ENCODE results near the gene FARS2.
A peak's percentile ranks its signal among the peaks of the same experiment; 100 is the strongest.

The FARS2 gene

DNA sequence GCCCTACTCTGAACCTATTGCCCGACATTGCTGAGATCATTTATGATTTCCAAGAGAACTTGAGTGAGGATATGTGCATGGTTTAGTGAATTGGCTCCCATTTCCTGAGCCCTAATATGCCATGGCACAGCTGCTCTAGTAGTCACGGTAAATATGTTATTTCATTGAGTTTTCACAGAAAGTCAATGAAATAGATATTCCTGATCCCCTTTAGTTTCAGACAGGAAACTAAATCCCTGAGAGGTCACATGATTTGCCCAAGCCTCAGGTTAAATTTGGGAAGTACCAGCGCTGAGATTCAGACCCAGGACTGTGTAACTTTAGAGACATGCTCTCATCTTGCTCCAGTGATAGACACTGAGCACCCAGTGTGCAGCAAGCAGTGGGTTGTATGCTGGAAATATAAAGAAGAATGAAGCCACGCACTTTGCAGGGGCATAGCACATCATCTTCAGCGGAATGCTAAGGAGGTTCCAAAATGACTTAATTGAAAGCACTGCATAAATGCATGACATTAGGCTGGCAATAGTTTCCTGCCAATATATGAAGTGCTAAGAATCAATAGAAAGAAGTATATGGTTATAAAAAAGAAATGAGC, 70.6 kb downstream of the FARS2 start:
- DNase-seq: no peak

DNA sequence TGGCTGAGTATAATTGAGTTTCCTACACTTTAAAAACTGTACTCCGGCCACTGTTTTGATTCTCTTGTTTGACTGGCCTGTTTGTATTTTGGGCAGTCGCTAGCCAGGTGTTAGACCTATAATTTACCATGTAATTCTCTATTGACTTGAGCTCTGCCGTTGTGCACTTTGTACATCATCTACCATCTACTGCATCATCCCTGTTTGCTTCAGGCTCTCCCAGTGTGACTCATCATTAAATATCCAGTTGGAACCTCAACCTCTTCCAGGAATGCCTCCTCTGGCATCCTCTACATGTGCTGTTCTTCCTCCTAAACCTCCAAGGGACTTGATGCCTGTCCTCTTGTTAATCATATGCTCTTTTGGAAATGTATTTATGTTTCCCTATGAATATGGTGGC, 72.3 kb downstream of the FARS2 start:
- no peak for DNase-seq

DNA sequence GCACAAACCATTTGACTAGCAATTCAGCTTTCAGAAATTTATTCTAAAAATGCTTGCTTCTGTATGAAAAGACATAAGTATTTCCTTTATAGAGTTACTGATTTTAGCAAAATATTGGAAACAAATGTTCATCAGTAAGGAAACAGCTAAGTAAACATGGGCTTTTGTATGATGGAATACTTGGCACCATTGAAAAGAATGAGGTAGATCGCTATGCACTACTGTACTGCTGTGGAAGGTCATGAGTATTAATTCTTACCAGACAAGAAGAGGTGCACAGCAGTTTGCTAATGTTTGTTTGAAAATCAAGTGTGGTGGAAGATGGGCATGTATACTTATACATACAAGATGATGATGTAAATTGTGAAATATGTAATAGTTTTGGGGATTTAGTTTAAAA, 73.0 kb downstream of the FARS2 start:
- DNase-seq: no peak

DNA sequence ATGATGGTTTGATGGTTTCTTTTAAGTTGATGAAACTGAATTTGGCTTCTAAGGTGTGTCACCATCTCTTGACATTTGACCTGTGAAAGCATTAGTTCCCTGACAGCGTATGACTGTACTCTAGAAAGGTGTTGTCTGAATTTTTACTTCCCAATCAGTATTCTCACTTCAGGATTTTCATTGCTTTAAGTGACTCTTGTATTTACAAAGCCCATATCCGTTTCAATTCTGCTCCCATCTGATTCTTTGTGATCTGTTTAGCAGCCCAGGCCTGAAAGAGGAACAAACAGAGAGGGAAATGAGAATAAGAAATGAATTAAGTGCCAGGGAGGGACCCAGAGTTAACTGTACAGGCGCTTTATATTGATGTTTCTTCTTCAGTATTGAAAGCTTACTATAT, 73.7 kb downstream of the FARS2 start:
- DNase-seq: no peak

DNA sequence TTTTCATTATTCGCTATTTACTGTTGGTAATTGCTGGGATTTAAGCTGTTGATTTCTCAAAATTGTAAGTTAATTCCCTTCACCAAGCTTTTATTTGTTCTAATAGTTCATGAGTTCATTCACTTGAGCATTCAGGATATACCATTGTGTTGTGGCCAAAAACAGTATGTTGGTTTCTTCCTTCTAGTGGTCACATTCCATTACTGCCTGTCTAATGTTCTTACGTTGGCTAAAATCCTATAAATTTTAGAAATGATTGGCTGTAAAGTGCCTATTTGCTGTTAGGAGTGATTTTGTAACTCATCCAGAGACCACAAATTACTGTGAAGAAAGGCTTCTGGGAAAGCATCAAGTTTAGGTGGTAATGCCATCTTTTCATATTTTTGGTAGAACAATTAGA, 76.3 kb downstream of the FARS2 start:
- DNase-seq: no peak

DNA sequence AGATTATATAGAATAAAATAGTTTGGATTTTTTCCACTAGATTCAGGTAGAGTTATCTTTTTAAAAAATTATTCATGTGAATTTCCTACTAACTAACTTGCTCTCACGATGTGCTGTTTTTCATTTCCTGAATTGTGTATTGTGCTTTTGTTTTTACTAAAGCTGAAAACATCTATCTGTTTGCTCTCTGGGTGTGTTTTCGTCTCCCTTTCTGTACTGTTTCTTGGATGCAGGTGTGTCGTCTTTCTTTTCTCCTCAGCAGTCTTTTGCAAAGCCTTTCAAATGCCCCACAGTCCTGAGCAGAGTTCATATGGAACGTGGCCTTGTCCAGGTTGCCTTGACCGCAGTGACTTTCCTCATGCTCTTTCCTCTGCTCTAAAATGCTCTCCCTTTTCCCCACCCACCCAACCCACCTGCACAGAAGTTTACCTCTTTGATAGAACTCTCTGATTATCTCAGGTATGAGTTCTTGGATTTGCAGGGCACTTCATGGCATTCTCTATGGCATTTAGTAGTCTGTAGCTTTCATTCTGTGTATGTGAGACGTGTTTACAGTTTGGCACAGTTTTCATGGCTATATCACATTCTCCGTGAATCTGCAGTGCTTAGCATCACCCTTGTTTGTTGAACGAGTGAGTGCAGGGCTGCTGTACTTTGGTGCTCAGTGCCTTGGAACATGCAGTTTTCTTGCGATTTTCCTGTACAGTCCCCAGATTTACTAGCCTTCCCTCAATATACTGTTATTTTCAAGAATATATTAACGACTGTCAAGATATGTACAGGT, 77.1 kb downstream of the FARS2 start:
- DNase-seq: no peak

DNA sequence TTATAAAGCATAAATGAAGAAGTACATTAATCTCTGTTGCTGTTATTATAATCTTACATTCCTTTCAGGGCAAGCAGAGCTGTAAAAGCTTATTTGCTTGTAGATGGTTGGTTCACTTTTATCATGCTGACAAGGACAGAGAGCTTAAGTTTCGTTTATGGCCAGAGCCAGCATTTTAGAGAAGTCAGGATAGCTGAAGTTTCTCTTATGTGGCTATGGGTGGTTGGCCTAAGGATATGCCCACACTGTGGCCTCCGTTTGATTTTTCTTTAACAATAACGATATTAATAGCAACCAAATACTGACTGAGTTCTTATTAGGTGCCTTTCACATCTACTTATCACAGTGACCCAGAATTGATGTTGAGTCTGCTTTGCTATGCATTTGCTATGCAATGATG, 78.5 kb downstream of the FARS2 start:
- DNase-seq: no peak

DNA sequence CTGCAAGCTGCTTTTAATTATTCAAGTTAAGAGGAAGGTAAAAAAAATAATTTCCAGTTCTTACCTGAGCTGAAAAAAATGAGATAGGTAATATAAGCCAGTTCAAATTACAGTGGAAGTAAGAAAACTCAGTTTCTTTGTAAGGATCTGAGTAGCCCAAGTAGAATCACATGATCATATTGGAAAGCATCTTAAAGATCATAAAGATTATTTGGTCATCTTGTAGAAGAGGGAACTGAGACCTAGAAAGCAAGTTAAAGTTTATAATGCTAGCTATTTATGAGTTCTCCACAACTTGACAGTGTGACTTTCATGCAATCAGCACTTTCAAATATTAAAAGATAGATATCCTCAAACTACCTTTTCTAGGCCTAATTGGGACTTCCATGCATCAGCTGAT, 80.5 kb downstream of the FARS2 start:
- DNase-seq: no peak

DNA sequence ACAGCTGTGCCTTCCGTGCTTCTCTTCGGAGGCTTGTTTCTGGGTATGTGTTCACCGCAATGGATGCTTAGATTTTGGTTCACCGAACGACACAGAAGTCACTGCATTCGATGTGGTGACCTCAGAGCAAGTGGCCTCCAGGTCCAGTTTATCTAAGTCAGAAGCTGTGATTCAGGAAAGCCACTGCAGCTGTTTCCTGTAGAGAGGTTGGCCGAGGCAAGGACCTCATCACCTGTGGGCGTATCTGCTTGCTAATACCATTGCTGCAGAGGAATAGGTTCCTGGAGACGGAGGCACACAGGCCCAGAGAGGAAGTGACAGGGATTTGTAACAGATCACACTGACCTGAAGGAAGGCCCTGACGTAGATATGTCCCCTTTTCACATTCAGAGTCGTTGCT, 82.7 kb downstream of the FARS2 start:
- no peak for DNase-seq

DNA sequence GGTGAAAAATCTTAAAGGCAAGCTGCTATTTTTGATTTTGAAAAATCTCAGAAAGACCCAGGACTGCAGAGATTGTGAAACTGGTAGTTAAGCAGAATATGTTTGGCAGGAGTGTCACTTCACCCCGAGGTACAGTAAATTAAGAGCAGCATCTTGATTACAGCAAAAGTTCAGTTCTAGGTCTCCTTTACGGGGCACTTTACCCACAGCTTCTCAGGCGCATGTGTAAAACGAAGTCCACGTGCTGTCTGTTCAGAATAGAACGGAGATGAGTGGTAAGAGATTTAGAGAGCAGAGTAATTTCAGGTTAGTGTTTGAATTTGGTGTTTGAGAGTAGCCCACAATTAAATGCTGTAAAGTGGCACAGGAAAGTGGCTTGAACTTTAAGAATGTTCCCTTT, 84.0 kb downstream of the FARS2 start:
- DNase-seq: no peak

DNA sequence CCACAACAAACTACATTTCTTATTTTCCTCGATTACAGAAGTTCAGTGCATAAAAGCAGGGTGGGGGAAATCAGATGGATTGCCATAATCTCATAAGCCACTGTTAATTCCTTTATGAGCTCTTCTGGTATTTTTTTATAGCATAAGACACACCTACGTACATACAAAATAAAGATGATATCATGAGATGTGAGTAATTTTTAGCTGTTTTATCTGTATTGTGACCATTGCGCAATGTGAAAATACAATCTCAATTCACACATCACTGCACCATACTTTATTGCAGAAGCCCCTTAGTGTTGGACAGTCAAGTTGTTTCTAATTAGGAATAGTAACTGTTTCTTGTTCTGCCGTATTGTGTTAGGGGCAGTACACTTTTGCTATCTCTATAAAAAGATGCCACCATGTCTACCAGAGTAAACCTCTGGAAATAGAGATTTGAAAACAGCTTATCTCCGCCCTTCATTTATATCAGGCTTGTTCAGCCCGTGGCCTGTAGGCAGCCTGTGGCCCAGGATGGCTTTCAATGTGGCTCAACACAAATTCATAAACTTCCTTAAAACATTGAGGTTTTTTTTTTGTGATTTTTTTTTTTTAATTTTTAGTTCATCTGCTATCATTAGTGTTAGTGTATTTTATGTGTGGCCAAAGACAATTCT, 90.4 kb downstream of the FARS2 start:
- no peak for DNase-seq

DNA sequence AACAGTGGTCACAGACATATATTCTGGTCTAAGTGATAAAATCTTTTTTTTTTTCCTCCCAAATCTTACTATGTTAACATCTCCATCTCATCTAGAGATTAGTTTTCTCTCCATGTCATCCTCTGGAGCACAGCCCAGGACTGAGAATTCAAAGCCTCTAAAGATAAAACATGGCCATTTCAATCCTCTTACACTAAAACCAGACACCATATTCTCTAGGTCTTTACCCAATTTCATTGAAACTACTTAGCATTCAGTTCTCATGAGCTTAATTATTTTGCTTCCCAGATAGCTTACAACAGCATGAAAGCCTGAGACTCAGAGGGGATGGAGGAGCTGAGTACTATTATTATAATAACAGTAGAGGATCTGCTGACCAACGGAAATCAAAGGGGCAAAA, 92.7 kb downstream of the FARS2 start:
- no peak for DNase-seq

DNA sequence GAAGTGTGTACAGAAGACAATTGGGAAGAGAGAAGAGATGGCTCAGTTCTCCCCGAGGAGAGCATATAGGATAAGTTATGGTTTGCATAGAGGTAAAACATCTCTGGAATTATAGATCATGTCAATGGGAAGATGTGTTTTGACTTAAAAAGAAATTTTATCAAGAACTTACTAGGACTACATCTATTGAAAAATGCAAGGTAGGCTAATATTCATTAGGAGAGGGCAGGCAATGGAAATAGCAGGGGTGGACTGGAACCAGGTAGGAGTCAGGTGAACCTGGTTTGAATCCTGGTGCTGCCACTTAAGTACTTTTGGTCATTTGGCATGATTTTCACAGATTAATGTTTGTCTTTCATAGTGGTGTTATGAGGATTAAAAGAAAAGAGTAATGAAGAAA, 96.2 kb downstream of the FARS2 start:
- no peak for DNase-seq

DNA sequence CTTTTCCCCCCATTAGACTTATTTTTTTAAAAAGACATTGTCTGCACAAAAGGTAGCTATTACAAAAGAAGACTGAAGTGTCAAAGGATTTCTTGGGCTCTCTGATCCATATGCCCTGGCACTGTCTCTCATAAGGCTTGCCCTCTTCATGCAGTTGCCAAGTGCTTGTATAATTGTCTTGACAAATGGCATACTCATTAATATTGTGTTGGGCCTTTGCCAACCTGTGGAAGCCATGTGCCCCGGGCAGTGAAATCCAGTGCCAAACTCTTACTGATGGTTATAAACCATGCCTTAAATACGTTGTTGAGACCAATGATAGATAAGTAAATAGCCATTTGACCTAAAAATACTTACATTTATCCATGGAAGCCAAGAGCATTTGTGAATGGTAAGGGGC, 98.1 kb downstream of the FARS2 start:
- no peak for DNase-seq

DNA sequence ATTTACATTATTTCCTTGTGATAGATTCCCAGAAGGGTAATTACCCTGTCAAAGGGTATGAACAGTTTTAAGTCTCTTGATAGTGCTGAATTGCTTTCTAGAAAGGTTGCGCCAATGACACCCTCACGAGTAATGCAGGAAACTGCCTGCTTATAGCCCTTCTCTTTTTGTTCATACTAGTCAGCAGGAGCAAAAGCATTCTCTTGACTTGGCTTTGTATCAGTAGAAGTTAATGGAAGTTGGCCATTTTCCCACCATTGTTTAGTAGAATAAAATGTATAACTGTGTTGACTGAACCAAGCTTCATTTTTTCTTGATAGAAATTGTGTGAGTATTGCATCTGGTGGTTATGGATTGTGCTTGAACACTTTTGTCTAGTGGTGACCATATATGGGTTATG, 100.1 kb downstream of the FARS2 start:
- no peak for DNase-seq

DNA sequence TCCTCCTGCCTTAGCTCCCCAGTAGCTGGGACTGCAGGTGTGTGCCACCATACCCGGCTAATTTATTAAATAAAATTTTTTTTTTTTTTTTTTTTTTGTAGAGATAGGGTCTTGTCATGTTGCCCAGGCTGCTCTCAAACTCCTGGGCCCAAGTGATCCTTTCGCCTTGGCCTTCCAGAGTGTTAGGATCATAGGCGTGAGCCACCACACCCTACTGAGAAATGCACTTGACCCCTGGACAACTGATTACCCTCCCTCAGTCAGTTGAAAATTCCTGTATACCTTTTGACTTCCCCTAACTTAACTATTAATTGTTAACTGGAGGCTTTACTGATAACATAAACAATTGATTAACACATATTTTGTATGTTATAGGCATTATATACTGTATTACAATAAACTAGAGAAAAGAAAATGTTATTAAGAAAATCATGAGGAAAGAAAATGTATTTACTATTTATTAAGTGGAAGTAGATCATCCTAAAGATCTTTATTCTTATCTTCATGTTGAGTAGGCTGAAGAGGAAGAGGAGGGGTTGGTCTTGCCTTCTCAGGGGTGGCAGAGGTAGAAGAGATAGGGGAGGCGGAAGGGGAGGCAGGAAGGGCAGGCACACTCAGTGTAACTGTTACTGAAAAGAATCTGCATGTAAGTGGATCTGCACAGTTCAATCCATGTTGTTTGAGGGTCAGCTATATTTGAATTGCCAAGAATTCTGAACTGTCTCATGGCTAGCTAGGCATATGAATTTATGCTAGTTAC, 104.3 kb downstream of the FARS2 start:
- no peak for DNase-seq

DNA sequence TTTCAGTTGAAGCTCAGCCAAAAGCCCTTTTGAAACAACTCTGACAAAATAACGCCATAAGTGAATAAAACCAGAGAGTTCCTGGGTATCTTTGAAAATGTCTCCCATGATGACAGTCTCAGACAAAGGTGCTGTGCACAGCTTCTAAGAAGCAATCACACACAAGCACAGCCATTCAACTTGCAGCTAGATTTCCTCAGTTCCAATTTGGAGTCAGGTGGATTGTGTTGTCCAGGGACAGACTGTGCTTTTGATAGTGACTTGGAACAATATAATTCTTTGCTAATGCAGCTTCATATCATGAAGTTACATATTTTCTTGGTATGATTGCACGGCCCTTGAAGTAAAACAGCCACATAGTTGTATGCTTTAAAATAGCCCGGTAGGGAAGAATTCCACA, 105.6 kb downstream of the FARS2 start:
- DNase-seq: no peak

DNA sequence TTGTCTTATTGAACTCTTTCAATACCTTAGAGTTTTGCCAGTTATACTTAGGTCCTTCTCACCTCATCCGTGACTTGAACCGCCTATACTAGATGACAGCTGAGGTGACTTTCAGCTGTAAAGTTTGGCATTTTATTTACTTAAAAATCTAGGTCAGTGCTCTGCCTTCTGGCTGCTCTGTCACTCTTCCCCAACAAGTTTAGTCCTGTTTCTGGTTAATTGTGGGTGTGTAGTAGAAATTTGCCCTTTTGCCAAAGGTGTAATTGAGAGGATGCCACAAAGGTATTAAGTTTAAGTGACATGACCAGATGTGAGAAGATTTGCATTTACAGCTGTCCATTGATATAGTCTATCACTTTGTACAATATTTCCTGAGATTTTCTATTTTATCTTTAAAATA, 106.2 kb downstream of the FARS2 start:
- DNase-seq: no peak

DNA sequence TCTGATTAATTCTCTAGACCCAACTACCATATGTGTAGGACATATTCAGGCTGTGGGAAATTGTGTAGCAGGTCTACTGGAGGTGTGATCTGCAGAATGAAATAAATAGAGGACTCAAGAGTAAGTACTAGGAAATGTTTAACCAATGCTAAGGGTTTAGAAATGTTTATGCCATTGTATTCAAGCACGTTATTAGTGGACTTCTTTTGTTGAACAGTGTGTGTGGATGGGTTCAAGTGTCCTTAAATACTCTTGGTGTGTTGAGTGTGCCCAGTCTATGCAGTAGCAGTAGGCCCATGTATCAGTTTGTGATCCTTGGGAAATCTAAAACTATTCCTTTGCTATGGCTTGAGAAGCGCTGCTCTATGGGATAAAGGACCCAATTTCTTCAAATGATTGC, 112.1 kb downstream of the FARS2 start:
- no peak for DNase-seq

DNA sequence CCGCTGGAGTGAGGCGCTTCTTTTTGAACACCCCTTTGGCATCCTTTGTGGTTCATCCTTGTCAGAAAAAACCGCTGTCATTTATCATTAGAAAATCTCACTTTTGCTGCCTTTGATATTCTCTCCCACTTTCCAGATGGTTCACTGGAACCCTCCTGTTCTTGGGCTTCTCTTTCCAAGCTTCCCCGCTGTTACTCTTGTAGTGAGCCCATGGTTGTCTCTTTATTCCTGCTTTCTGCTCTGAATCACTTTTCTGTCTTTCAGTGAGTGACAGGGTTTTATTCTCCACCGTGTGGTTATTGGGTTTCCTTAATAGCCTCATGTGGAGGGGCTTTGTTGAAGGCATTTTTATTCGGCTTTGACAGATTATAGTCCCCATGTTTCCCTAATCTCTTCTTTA, 117.0 kb downstream of the FARS2 start:
- no peak for DNase-seq

DNA sequence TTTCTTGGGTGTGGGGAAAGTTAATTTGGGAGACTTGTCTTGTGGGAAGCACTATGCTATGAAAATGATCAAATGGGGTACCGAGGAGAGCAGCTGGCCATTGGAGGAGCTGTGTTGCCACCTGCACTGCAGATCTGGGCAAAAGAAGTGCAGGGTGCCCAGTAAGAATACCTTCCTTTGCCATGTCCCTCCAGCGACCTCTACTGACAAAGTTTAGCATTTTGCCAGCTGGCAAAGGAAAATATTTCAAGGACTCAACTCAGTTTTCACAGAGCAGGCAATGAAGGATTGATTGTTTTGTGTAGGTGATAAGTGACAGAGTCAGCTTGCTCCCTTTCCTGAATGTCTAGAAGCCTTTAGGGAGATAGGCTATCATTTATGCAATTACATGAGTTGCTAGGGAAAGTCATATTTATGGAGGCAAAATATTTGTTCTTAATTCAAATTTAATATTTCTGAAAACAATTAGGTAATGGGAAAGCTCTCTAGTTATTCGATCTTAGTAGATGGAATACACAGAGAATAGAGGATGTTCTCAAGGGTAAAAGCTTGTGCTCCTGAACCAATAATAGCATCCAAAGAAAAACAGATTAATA, 118.4 kb downstream of the FARS2 start:
- DNase-seq: peak; percentile 10 to 17

DNA sequence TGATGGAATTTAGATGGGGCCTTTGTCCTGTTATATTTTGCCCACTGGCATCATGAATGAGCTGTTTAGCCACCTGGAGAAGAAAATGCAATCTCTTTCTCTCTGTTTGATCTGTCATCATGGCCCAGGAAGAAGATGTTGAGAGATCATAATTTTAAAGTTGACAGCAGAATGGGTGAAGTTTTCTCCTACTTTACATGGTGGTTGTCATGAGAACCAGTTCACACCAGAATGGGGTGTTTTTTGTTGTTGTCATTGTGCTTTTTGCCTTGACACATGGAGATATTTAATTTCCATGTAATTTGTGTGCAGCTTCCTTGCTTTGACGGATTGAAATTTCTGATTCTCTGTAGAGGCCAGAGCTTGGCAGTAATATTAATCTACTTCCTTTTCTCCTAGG, 122.5 kb downstream of the FARS2 start:
- no peak for DNase-seq

DNA sequence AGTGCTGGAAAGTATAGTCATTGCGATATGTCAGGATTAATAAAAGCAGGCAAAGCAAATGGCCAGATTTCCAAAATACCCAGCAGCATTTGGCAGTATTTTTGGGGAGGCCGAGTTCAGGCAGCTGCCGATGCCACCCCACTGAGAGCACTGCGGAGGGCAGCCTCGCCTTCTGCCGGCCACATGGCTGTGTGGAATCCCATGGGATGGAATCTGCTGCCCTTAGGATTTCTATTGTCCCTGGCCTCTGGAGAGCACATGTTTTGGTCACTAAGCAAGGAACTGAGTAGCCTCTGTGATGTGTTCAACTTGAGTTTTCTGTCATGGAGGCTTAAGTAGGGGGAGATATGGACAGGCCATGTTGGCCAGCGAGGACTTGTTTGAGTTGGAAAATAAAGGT, 123.0 kb downstream of the FARS2 start:
- no peak for DNase-seq

Measured in stimulated activated CD4-positive, alpha-beta T cell treated with anti-CD3 and anti-CD28 coated beads, Interleukin-2, amount 100 ng/mL, for 48 hours (primary cell).